ENCODE results near the gene DAB1.

Gene DAB1

GRCh38 chr1:57423656-57424211 lies at the start of gene DAB1:
Gene DAB1, minus strand, starts transcription at chr1:57424060. Its CDS starts 133,030 bp downstream, at chr1:57291030.
- ATAC-seq, result no peak

DNA sequence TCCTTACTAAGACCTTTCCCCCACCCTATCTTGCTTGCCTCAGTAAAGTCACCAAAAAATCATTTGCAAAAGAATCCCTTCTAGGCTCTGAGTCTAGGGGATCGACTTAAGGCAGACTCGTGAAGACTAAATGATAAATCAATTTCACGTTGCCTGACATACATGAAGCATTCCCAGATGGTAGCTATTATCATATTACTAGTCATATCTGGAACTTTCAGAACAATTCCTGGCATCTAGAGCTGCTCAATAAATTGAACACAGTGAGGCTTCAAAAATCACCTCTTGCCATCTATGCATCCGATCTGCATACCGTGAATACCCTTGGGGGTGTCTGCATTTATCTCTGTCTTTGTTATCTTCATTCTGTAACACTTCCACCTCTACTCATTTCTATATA lies 49.6 kb upstream of the DAB1 start:
- no peak for ATAC-seq

GRCh38 chr1:57471995-57472394 lies 48.1 kb upstream of the DAB1 start:
- ATAC-seq, result no peak

GRCh38 chr1:57470036-57470435 lies 46.2 kb upstream of the DAB1 start:
- ATAC-seq, result no peak

GRCh38 chr1:57468641-57469523 lies 45.0 kb upstream of the DAB1 start:
- no peak for ATAC-seq

GRCh38 chr1:57467830-57468229 lies 44.0 kb upstream of the DAB1 start:
- no peak for ATAC-seq

DNA sequence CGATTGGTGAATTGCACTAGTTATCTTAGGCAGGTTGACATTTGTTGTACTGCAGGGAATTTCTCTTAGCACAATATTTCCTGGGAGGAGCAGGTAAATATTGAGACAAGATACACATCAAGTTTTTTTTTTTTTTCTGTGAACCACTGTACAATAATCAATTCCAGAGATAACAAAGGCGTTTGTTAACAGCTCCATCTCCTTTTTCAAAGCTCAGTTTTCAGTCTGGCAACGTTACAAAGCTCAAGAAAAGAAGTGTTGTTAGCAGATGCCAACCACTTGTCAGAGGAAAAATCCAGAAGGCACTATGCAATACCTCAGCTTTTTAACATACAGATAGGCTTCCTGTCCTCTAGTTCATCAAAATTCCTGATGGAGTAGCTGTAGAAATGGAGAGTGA lies 40.9 kb upstream of the DAB1 start:
- ATAC-seq, result no peak

GRCh38 chr1:57463343-57463742 lies 39.5 kb upstream of the DAB1 start:
- no peak for ATAC-seq

- no peak for ATAC-seq
Observed at GRCh38 chr1:57461405-57461804, 37.5 kb upstream of the DAB1 start.

DNA sequence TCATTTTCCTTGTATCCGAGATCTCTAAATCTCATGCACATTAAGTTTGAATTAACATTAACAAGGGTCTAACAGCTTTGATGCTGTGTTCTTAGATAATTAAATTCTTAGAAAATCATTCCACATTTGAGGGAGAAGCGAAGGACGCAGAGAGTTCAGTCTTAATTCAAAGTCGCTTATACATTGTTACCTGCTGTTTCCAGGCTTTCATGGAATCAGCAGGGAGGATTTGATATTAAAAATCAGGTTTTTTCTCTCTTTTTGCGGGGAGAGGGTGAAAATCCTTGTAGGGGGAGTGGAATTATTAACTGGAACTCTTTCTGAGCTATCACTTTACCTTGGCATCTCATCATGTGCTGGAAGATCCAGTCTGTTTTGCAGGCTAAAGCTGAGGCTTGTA lies 27.7 kb upstream of the DAB1 start:
- no peak for ATAC-seq

GRCh38 chr1:57450981-57451380 lies 27.1 kb upstream of the DAB1 start:
- no peak for ATAC-seq

DNA sequence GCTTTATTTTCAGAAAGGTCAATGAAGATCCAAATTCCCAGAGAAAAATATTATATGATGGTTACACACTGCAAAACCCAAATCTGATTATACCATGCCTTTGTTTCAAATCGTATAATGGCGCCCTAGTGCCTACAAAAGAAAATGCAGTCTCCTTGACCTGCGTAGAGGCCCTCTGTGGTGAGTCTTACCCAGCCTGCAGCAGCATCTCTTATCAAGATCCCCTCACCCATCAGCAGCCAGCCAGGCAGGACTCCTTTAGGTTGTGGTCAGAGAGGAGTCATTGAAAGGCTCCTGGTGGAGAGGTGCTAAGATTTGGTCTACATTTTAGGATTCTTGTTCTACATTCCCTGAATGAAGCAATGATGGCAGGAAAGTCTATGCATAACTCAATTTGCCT lies 23.7 kb upstream of the DAB1 start:
- ATAC-seq, result no peak

DNA sequence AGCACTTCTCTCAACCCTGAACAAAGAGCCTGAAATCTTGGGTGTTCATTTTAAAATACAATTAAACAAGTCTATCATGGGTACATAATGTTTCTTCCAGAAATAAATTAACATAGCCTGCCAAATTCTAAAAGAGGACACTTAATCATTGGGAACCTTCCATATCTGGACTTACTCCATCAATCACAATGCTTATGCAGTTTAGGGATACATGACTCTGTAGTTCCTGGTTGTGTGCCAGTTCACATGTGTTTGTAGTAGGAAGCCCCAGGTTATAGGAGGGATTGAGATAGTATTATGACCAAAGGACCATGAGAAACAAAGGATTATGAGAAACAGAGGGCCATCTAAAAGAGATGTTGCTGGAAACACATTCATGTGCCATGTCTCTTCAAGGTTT lies 19.1 kb upstream of the DAB1 start:
- ATAC-seq, result no peak

GRCh38 chr1:57440096-57440495 lies 16.2 kb upstream of the DAB1 start:
- no peak for ATAC-seq

DNA sequence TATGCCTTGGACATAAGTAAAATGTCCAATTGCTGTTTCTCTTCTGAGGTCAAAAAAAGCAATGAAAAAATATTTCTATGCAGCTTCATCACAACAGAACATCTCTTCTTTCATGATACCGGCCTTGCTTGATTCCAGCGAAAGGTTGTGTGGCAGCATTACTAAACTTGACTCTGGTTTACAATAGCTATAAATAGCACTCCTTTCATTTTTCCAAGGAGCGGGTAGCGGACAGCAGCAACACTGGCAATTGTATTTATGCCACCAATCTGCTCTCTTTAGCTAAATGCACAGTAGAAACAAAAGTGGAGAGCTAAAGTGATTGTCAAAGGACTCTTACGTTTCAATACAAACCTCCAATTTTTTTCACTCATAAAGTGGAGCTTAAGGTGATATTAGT lies 7.5 kb upstream of the DAB1 start:
- no peak for ATAC-seq

DNA sequence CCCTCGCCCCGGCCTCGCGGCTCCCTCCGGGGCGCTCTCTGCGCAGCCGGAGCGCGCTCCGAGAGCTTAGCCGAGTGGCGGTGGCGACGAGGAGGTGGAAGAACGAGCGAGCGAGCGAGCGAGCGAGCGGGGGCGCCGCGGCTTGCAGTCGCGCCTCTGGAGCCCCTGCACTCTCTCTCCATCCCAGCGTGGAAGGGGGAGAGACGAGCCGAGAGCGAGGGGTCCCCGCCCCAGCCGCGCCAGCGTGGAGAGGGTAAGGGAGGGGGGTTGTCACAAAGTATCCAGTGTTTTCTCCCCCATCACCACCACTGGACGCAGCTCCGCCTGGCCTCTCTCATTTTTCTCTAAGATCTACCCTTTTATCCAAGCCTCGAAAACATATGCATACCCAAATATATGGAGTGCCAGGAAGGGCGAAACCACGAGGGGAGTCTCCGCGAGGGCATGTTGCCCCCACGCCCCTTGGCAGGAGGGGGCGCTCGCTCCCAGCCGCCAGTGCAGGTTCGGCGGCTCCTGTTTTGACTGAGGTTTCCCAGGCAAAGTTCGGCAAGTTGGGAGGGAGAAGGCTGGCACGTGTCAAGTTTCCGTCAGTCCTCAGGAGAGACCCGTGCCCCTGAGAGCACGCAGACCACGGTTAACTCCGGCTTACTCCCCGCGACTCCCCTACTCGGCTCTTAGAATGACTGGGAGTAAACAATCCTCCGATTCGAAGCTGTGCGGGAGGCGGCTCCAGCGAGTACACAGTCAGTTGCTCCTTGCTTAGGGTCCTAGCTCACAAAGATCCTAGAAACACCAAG lies 569 bp upstream of the DAB1 start:
- no peak for ATAC-seq

- ATAC-seq, result no peak
Observed at GRCh38 chr1:57423135-57423655, 665 bp downstream of the DAB1 start.

DNA sequence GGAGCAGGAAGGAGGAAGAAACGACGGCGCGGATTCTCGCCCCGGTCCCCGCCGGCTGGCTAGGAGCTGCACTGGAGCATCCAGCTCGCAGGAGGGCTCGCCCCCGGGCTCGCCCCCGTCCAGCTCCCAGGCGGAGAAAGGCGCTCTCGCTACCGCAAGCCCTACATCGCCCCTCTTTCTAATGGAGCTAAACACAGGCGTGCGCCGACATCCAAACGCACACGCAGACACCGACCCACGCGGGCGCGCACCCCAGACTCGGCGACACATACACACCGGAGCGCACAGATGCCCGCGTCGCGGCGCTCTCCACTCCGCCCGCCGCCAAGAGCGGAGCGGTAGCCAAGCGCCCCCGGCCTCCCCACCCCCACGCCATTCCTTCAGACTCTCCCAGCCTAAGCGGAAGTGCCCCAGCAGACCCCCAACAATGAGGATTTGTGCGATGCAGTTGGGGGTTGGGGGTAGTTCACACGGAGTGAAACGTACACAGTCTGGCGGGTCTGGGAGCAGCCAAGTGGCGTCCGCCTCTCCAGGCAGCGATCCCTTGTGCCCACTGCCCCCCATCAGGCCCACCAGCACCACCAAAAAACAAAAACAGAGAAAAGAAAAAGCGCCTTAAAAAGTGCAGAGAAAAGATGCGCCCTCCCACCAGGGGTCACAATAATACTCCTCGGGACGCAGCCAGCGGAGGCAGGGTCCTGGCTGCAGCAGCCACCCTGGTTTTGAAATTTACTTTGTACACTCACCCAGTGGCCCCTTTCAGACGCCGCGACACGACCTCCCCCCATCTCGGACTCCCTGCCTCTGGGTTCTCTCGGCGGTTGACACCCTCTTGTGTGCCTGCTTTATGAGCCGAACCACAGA lies 1.4 kb downstream of the DAB1 start:
- no peak for ATAC-seq

- no peak for ATAC-seq
Observed at GRCh38 chr1:57421806-57422205, 2.1 kb downstream of the DAB1 start.

DNA sequence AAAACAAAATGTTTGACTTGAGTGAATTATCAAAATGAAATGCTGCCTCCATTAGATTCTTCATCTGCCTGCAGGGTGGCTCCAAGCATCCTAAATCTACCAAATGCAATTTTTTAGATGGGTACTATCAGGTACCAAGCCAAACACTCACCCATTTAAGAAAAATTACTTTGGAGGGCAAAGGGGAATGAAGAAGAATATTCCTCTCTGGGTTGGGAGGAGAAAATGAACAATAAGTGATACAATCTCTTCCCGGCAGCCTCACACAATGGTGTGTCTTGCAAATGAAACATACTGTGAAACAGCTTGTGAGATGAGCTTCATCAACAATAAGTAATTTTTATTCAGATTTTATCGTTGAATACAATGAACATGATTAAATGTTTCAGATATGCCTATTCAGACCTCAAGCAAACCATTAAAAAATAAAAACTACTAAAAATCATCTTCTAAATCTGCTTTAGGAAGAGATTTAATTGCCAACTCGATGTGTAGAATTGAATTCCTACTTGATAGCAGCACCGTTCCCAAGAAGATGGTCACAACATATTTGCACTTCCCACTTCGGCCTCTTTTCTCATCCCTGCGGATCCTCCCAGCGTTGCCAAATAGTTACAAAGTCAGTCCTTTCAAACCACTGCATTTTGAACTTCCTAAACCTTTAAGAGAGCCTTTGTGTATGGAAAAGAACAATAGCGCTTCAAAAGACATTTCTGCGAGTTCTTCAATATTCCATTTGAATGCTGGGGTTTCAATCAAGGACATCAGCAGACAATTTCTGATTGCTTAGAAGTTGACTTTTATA lies 2.7 kb downstream of the DAB1 start:
- ATAC-seq, result no peak

GRCh38 chr1:57418971-57419370 lies 4.9 kb downstream of the DAB1 start:
- ATAC-seq, result no peak

DNA sequence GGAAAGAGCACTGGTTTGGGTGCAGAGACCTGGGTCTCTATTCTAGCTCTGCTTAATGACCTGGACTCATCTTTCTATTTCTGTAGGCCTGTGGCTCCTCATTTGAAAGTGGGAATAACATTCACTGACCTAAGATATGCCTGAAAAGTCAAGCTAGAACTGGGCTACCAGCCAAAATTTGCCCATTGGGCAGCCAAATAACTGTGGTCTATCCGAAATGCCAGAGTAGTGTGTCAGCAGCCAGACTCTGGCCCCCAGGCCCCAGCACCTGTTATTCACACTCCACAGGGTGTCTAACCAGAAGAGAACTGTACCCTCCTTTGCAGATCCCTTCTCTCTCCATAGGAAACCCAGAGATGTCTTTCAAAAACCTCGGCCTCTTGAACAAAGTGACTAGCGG lies 12.6 kb downstream of the DAB1 start:
- ATAC-seq, result no peak
